Measurements from ENCODE around the gene HLA-A. TPM values are rescaled to one million over a fixed set of nuclear protein-coding genes. Genes with fewer than 3 reads are reported as not detected.

The HLA-A gene
- total and polyA plus RNA-seq, 9 of the 15 experiments (the other 6 are each of a cell fraction or from before 2014, with no cell fraction given): 0.46 to 3.3 TPM; not detected in 7

- H2AFZ ChIP-seq (ENCODE audit: low read depth, low read length): no peak overlapping the region
- H3K9me1 ChIP-seq (ENCODE audit: control insufficient read depth, insufficient read depth, low read length): no peaks in the 10 kb centered on the region
- intact Hi-C loops (cut with micrococcal nuclease): no loop called here
- no peak overlapping the region for H3K4me3 ChIP-seq
- no peaks in the 10 kb centered on the region for H3K36me3 ChIP-seq (ENCODE audit: control insufficient read depth, insufficient read depth, low read length)
- 0 out of 4 replicates have a peak, but pooled peaks of 1 of the 2 experiments have one; percentile 6 for TF ChIP-seq MCM7 (IDR thresholded peaks at IDR 0.05)
- no peak for TF ChIP-seq ZNF282 (CRISPR knock-in tag; IDR thresholded peaks at IDR 0.05)
- 0 out of 2 replicates have a peak, but pooled peaks have one; percentile 22 for TF ChIP-seq THRB (CRISPR knock-in tag; conservative IDR thresholded peaks at IDR 0.05)
- TF ChIP-seq ZNF224 (CRISPR knock-in tag; IDR thresholded peaks at IDR 0.05): no peak
- H3K9ac ChIP-seq (ENCODE audit: insufficient read depth in 1 of 2, low read depth in 2 of 2, low read length in 2 of 2): no peak overlapping the region
- H3K79me2 ChIP-seq (ENCODE audit: control insufficient read depth, insufficient read depth, low read length): no peaks in the 10 kb centered on the region
- BruUV-seq (replicated peaks): no TSS peak
- ATAC-seq: no peak
- H3K27me3 ChIP-seq (ENCODE audit: control insufficient read depth in 2 of 2, insufficient read depth in 2 of 2, low read length in 2 of 2): no peaks in the 10 kb centered on the region
- H3K27ac ChIP-seq (ENCODE audit: extremely low read depth, low read depth, low read length): no peak overlapping the region
- CTCF ChIA-PET (ENCODE audit: low intra/inter-chr PET ratio): no interaction called here
- no peaks in the 10 kb centered on the region for H3K9me3 ChIP-seq (replicated peaks; ENCODE audit: control insufficient read depth, insufficient read depth, low read depth, low read length)
- H3K4me2 ChIP-seq (ENCODE audit: insufficient read depth, low read length): no peak overlapping the region
- H4K20me1 ChIP-seq (replicated peaks; ENCODE audit: control insufficient read depth, insufficient read depth, low read length): no peaks in the 10 kb centered on the region
- peaks cover 4 to 13% of the 10 kb centered on the region in 2 experiments; a peak in 3 of 5 replicates for H3K4me1 ChIP-seq (replicated peaks in 1 of 2; ENCODE audit: control insufficient read depth in 2 of 2, insufficient read depth in 2 of 2, low read length in 2 of 2)
- 19% methylated on average over 8 of the region's 8 CpGs for WGBS (ENCODE audit: insufficient coverage, low coverage, missing lambda C conversion rate)
- DNase-seq (ENCODE audit: extremely low read depth in 1 of 4, low spot score in 3 of 4): no peak
- no peak for FAIRE-seq
- POLR2A ChIA-PET: no interaction called here
- in situ Hi-C loops (cut with MboI): no loop called here
These were observed 39.0 kb downstream of the HLA-A start for GRCh38 chr6:29981211-29981812.

GRCh38 chr6:29982097-29982496 is 39.8 kb downstream of the HLA-A start:
- Histone ChIP-seq H3K9ac (ENCODE audit: insufficient read depth in 1 of 2, low read depth in 2 of 2, low read length in 2 of 2) (no peak overlapping the region), H3K9me3 (replicated peaks; ENCODE audit: control insufficient read depth, insufficient read depth, low read depth, low read length) (no peaks in the 10 kb centered on the region), H3K27me3 (ENCODE audit: control insufficient read depth in 2 of 2, insufficient read depth in 2 of 2, low read length in 2 of 2) (no peaks in the 10 kb centered on the region), H2AFZ (ENCODE audit: low read depth, low read length) (no peak overlapping the region), H3K4me2 (ENCODE audit: insufficient read depth, low read length) (no peak overlapping the region), H3K9me1 (ENCODE audit: control insufficient read depth, insufficient read depth, low read length) (no peaks in the 10 kb centered on the region), H3K79me2 (ENCODE audit: control insufficient read depth, insufficient read depth, low read length) (no peaks in the 10 kb centered on the region), H3K4me1 (replicated peaks in 1 of 2; ENCODE audit: control insufficient read depth in 2 of 2, insufficient read depth in 2 of 2, low read length in 2 of 2) (peaks cover 4 to 6% of the 10 kb centered on the region in 2 experiments; a peak in 3 of 5 replicates), H3K4me3 (no peak overlapping the region), H3K27ac (ENCODE audit: extremely low read depth, low read depth, low read length) (no peak overlapping the region), H4K20me1 (replicated peaks; ENCODE audit: control insufficient read depth, insufficient read depth, low read length) (no peaks in the 10 kb centered on the region), H3K36me3 (ENCODE audit: control insufficient read depth, insufficient read depth, low read length) (no peaks in the 10 kb centered on the region)
- BruUV-seq (replicated peaks): no TSS peak
- TF ChIP-seq PRDM10 (IDR thresholded peaks at IDR 0.05; ENCODE audit: partially characterized antibody) (peak; percentile 67), TGIF2 (CRISPR knock-in tag; IDR thresholded peaks at IDR 0.05) (no peak)
- ATAC-seq (0 out of 3 replicates have a peak, but pooled peaks have one; percentile 21), DNase-seq (ENCODE audit: extremely low read depth in 1 of 4, low spot score in 3 of 4) (no peak), FAIRE-seq (no peak)
- POLR2A ChIA-PET: no interaction called here
- intact Hi-C loops (cut with micrococcal nuclease): no loop called here
- CTCF ChIA-PET (ENCODE audit: low intra/inter-chr PET ratio): no interaction called here
- in situ Hi-C loops (cut with MboI): no loop called here
